ENCODE measurements around the gene KIF5B. TPM values are rescaled to one million over a fixed set of nuclear protein-coding genes. Genes with fewer than 3 reads are reported as not detected.

KIF5B gene
- total RNA-seq, 1 donor from 2014 or later = 92.9 TPM

DNA sequence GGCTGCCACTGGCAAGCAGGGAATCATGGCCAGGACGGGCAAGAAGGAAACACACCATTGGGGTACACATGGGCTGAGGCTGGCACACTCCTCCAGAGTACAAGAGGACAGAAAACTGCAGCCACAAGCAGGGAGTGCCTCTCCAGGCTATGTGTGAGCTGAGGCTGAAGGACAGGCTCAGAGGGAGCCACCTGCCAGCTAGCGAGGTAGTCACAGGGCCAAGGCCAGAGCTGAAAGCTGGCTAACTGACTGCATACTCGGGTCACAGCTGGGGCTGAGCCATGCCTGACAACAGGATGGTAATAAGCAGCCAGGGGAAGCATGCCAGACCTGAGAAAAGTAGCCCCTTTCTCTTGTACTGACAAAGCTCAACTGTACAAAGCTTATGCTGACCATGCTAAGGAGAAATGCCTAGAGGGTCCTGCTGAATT, 52.0 kb downstream of the KIF5B start:
- TF ChIP-seq, protein P1, sequence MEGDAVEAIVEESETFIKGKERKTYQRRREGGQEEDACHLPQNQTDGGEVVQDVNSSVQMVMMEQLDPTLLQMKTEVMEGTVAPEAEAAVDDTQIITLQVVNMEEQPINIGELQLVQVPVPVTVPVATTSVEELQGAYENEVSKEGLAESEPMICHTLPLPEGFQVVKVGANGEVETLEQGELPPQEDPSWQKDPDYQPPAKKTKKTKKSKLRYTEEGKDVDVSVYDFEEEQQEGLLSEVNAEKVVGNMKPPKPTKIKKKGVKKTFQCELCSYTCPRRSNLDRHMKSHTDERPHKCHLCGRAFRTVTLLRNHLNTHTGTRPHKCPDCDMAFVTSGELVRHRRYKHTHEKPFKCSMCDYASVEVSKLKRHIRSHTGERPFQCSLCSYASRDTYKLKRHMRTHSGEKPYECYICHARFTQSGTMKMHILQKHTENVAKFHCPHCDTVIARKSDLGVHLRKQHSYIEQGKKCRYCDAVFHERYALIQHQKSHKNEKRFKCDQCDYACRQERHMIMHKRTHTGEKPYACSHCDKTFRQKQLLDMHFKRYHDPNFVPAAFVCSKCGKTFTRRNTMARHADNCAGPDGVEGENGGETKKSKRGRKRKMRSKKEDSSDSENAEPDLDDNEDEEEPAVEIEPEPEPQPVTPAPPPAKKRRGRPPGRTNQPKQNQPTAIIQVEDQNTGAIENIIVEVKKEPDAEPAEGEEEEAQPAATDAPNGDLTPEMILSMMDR (IDR thresholded peaks at IDR 0.05) = no peak
- Histone ChIP-seq H3K4me1 (peaks cover 7% of the 10 kb centered on the region), H3K27me3 (ENCODE audit: low read depth) (no peaks in the 10 kb centered on the region), H3K36me3 (peaks cover 10% of the 10 kb centered on the region), H3K9me3 (no peaks in the 10 kb centered on the region), H3K4me3 (no peak overlapping the region), H3K27ac (no peak overlapping the region)
- peak; percentile 39 to 45 for ATAC-seq
- DNase-seq = no peak
- intact Hi-C loops (cut with DNase I) = no loop called here

DNA sequence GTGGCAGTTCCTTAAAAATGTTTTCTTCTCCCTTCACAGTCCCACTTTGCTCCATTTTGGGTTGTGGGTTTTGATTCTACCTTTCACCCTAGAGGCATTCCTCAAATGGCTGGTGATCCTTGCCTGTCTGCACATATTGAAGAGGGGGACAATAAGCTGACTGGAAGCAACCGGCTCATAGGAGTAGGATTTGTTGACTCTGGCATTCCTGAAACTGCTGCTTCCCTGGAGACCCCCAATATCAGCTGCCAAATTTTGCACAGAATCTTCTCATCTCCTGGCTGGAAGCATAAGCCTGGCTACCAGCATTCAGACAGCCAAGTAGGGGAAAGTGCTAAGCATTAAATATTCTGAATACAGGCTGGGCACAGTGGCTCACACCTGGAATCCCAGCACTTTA, 53.7 kb downstream of the KIF5B start:
- H3K4me3 ChIP-seq = no peak overlapping the region
- H3K36me3 ChIP-seq = no peaks in the 10 kb centered on the region
- TF ChIP-seq, protein P1 (IDR thresholded peaks at IDR 0.05) = no peak
- no peak overlapping the region for H3K27ac ChIP-seq
- H3K27me3 ChIP-seq (ENCODE audit: low read depth) = no peaks in the 10 kb centered on the region
- intact Hi-C loops (cut with DNase I) = no loop called here
- peaks cover 7% of the 10 kb centered on the region for H3K4me1 ChIP-seq
- ATAC-seq (no peak), DNase-seq (no peak)
- H3K9me3 ChIP-seq = no peaks in the 10 kb centered on the region

DNA sequence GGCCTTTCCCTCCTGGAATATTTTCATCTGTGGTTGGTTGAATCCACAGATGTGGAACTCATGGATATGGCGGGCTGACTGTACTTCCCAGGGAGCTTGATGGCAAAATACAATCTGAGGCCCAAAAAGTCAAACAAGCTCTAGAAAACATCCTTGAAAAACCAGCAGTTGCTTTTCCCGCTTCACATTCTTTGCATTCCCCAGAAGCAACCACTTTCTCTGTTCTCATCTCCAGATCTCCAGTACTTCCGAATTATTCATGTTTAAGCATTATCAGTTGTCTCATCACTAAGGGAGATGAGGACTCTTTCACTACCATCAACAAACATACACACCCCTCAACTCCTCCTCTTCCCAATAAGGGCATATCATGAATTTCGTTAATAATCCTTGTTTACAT, 55.3 kb downstream of the KIF5B start:
- no peak overlapping the region for H3K27ac ChIP-seq
- H3K36me3 ChIP-seq = no peaks in the 10 kb centered on the region
- ATAC-seq (no peak), DNase-seq (no peak)
- TF ChIP-seq, protein P1 (IDR thresholded peaks at IDR 0.05) = no peak
- H3K4me3 ChIP-seq = no peak overlapping the region
- H3K27me3 ChIP-seq (ENCODE audit: low read depth) = no peaks in the 10 kb centered on the region
- H3K9me3 ChIP-seq = no peaks in the 10 kb centered on the region
- intact Hi-C loops (cut with DNase I) = no loop called here
- peaks cover 7% of the 10 kb centered on the region for H3K4me1 ChIP-seq

DNA sequence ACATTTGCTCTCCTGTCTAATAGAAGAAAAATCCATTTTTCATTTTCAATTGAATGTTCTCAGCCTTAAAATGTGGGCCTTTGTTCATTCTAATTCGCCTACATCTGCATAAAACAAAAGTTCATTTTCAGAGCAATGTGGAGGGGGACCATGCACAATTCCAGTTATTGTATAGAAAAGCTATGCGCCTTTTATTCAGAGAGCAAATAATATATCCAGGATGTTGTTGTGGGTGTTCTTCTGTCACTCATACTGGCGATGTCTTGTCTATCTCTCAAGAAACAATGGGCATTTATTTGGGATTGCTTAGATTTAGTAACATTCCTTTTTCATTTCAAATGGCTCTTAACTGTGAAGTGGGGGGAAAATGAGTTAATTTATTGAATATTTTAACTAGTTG, 56.4 kb downstream of the KIF5B start:
- ATAC-seq (no peak), DNase-seq (no peak)
- H3K4me3 ChIP-seq = no peak overlapping the region
- H3K9me3 ChIP-seq = no peaks in the 10 kb centered on the region
- H3K27me3 ChIP-seq (ENCODE audit: low read depth) = no peaks in the 10 kb centered on the region
- intact Hi-C loops (cut with DNase I) = no loop called here
- no peaks in the 10 kb centered on the region for H3K36me3 ChIP-seq
- H3K27ac ChIP-seq = no peak overlapping the region
- H3K4me1 ChIP-seq = peaks cover 7% of the 10 kb centered on the region
- TF ChIP-seq, protein P1 (IDR thresholded peaks at IDR 0.05) = no peak

DNA sequence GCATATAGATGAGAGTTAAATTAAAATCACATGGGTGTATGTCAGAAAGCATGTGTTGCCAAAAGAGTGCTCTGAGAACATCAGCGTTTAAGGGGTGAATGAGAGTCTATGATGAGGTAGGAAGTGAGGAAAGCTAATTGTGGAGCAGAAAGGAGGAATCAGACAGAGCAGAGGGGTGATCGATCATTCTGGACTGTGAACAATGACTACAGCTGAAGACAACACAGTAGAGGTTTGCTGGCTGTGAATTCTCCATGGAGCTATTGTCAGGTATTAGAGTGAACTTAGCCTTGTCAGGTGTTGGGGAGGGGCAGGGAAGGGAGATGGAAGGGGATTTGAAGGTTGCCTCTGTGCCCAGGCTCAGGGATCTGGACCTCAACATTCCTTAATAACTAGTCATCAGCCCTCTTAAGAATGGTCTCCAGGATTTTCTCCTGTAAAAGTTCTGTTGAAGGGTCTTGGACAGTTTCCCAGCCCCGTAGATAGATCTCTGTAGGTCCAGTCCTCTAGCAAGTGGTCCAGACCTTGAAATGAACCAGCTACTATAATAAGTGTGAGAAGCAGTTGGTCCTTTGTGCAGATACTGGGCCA, 57.1 kb downstream of the KIF5B start:
- H3K4me3 ChIP-seq = no peak overlapping the region
- no peaks in the 10 kb centered on the region for H3K27me3 ChIP-seq (ENCODE audit: low read depth)
- ATAC-seq (no peak), DNase-seq (no peak)
- intact Hi-C loops (cut with DNase I) = no loop called here
- TF ChIP-seq, protein P1 (IDR thresholded peaks at IDR 0.05) = no peak
- peaks cover 7% of the 10 kb centered on the region for H3K4me1 ChIP-seq
- no peaks in the 10 kb centered on the region for H3K36me3 ChIP-seq
- H3K9me3 ChIP-seq = no peaks in the 10 kb centered on the region
- H3K27ac ChIP-seq = no peak overlapping the region

Measured in lower lobe of right lung (tissue), 2 donors.